ENCODE measurements around the gene ICOS. TPM values are rescaled to one million over a fixed set of nuclear protein-coding genes. Genes with fewer than 3 reads are reported as not detected.

Gene ICOS
- total and polyA plus RNA-seq, 2 of the 8 experiments (the other 6 are each of a cell fraction or from before 2014, with no cell fraction given) = not detected

DNA sequence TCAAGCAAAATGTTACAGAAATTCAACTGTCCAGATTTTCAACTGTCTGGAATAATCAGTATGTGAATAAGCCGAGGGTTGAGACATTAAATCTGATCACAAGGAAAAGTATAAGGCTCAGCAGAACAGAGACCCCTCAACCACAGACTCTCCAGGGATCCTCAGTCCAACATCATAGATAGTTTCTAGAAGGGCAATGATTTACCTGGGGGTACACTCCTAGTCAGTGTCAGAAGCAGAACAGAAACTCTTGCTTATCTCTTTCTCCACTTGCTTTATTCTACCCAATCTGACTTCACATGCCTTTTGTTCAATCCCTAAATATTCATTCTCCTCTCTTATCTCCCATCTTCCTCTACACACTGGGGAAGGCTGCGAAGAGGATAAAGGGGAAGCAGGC is 36.4 kb downstream of the ICOS start:
- Histone ChIP-seq H2BK20ac (ENCODE audit: low read length) (no peak overlapping the region), H3K4ac (replicated peaks; ENCODE audit: insufficient read length, low read depth, low read length) (no peak overlapping the region), H2AK5ac (ENCODE audit: low read depth, low read length) (no peak overlapping the region), H3K56ac (replicated peaks; ENCODE audit: insufficient read length, low read depth, low read length) (no peak overlapping the region), H3K36me3 (ENCODE audit: control insufficient read depth in 2 of 4, insufficient read depth in 4 of 4, low read length in 3 of 4) (no peaks in the 10 kb centered on the region), H2BK5ac (ENCODE audit: low read depth, low read length) (no peak overlapping the region), H2BK12ac (ENCODE audit: low read depth, low read length) (no peak overlapping the region), H2BK120ac (replicated peaks; ENCODE audit: low read depth, low read length) (no peak overlapping the region), H4K8ac (ENCODE audit: extremely low read depth, insufficient read depth, low read length) (no peak overlapping the region), H3K4me2 (ENCODE audit: insufficient read depth in 1 of 2, low read depth in 2 of 2, low read length in 2 of 2) (no peak overlapping the region), H3K18ac (ENCODE audit: extremely low read depth, low read length) (no peak overlapping the region), H3K27me3 (replicated peaks in 1 of 4; ENCODE audit: control insufficient read depth in 3 of 4, extremely low read depth in 1 of 4, insufficient read depth in 3 of 4, low read length in 3 of 4) (no peaks in the 10 kb centered on the region), H4K20me1 (replicated peaks in 1 of 2; ENCODE audit: control insufficient read depth in 1 of 2, insufficient read depth in 2 of 2, low read length in 2 of 2) (no peaks in the 10 kb centered on the region), H3K9ac (replicated peaks in 1 of 4; ENCODE audit: extremely low read depth in 1 of 4, low read depth in 3 of 4, low read length in 3 of 4) (no peak overlapping the region), H4K91ac (replicated peaks; ENCODE audit: insufficient read length, low read length) (no peak overlapping the region), H3K23me2 (ENCODE audit: low read depth, low read length) (no peaks in the 10 kb centered on the region), H2BK15ac (ENCODE audit: low read length) (no peak overlapping the region), H3K9me3 (ENCODE audit: insufficient read depth in 2 of 2, low read depth in 1 of 2, low read length in 1 of 2) (peaks cover 0 to 2% of the 10 kb centered on the region in 2 experiments; a peak in 1 of 4 replicates), H2AFZ (ENCODE audit: low read length) (no peak overlapping the region), H4K5ac (ENCODE audit: insufficient read length, low read depth, low read length) (no peak overlapping the region), H3K79me2 (ENCODE audit: control insufficient read depth in 1 of 2, insufficient read depth in 2 of 2, low read length in 2 of 2) (no peaks in the 10 kb centered on the region), H3K79me1 (ENCODE audit: low read depth, low read length) (no peaks in the 10 kb centered on the region), H3K23ac (ENCODE audit: insufficient read length) (no peak overlapping the region), H3K4me3 (ENCODE audit: extremely low read depth in 1 of 4, insufficient read depth in 2 of 4, low read depth in 3 of 4, low read length in 4 of 4) (no peak overlapping the region), H3K14ac (ENCODE audit: insufficient read length) (no peak overlapping the region), H3K27ac (ENCODE audit: low read depth, low read length) (no peak overlapping the region), H3K4me1 (replicated peaks in 1 of 4; ENCODE audit: control insufficient read depth in 3 of 4, insufficient read depth in 4 of 4, low read length in 3 of 4) (peaks cover 0 to 4% (median 0%) of the 10 kb centered on the region in 4 experiments; a peak in 1 of 7 replicates)
- CTCF ChIA-PET (ENCODE audit: partially characterized antibody) = no interaction called here
- DNase-seq (ENCODE audit: low read depth in 1 of 2, low spot score in 2 of 2) (no peak), FAIRE-seq (no peak)
- POLR2A ChIA-PET (ENCODE audit: partially characterized antibody) = no interaction called here
- 89% methylated on average over 2 of the region's 2 CpGs; no CpG with 5 or more reads in 1 of the 2 experiments for WGBS, 2 experiments (ENCODE audit: extremely low coverage in 1 of 2, insufficient coverage in 1 of 2, insufficient read length in 1 of 2, insufficient replicate concordance in 2 of 2, low coverage in 1 of 2, low lambda C conversion rate in 2 of 2, missing lambda C conversion rate in 1 of 2)
- TF ChIP-seq KDM1A (IDR thresholded peaks at IDR 0.05; ENCODE audit: borderline replicate concordance, low read length) = no peak
- no peak for TF ChIP-seq GABPA (IDR thresholded peaks at IDR 0.05; ENCODE audit: borderline replicate concordance, insufficient read depth, low read length)
- no peak for TF ChIP-seq SIX5 (IDR thresholded peaks at IDR 0.05; ENCODE audit: low read depth, low read length)
- no peak for TF ChIP-seq RNF2 (IDR thresholded peaks at IDR 0.05; ENCODE audit: borderline replicate concordance, low read depth, low read length, missing control alignments, poor library complexity, severe bottlenecking)
- TF ChIP-seq SUZ12 (IDR thresholded peaks at IDR 0.05; ENCODE audit: low read length) = no peak
- no peak for TF ChIP-seq CEBPB (IDR thresholded peaks at IDR 0.05; ENCODE audit: low read depth, low read length)
- no peak for TF ChIP-seq SP2 (IDR thresholded peaks at IDR 0.05; ENCODE audit: low read length)
- no peak for TF ChIP-seq SRF (IDR thresholded peaks at IDR 0.05; ENCODE audit: low read depth, low read length)
- no peak for TF ChIP-seq PHF8 (conservative IDR thresholded peaks at IDR 0.05; ENCODE audit: low read depth, low read length)
- TF ChIP-seq TAF7 (optimal IDR thresholded peaks at IDR 0.05; ENCODE audit: borderline replicate concordance, low read depth, low read length) = no peak
- TF ChIP-seq SAP30 (IDR thresholded peaks at IDR 0.05; ENCODE audit: insufficient read depth, insufficient replicate concordance, low read length) = no peak
- no peak for TF ChIP-seq KDM4A (IDR thresholded peaks at IDR 0.05; ENCODE audit: low read depth, low read length, severe bottlenecking)
- no peak for TF ChIP-seq TAF1 (IDR thresholded peaks at IDR 0.05; ENCODE audit: low read depth, low read length)
- TF ChIP-seq, protein P1, sequence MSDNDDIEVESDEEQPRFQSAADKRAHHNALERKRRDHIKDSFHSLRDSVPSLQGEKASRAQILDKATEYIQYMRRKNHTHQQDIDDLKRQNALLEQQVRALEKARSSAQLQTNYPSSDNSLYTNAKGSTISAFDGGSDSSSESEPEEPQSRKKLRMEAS (IDR thresholded peaks at IDR 0.05) = no peak
- no peak for TF ChIP-seq BACH1 (IDR thresholded peaks at IDR 0.05; ENCODE audit: low read length)

All from H1 (cell line).